ENCODE data around the gene MYH6.
"Not testable (repeated sequence)": the region's sequence is repeated elsewhere in the genome, so short reads cannot be mapped to it uniquely, and the experiment has no call there.

Gene MYH6

DNA sequence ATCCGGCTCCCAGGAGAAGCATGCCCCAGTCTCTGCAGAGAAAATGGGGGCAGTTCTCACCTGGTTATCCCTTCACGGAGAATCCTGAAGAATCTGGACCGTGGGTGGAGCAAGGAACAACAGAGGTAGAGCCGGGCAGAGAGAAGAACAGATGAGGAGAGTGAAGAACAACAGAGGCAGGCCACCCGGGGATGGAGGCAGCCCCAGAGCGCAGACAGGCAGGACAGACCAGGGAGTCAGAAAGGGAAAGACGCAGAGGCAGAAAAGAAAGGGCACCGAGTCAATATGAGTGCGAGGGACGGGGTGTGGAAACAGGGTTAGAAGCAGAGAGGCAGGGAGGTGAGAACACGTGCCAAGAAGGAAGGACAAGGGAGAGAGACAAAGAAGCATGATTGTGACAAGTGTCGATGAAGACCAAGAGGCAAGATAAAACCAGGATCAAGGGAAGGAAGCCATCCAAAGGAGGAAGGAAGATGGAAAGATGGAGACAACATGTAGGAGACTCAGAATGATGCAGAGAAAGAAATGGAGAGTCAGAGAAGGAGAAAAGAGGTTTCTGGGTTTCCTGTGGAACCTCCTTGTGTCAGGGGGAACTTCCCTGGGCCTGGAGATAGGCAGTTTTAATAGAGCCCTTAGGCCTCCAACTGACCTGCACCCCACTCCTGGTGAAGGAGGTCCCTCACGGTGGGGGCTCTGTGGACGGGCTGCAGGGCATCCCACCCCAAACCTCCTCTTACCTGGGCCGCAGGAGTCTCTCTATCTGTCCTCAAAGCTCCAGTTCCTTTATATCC lies at the start of gene MYH6:
Gene MYH6, minus strand, starts transcription at position 758 of the 791 bp plus-strand sequence. CDS start 1,050 bp downstream, outside the sequence.
- no peak for DNase-seq

DNA sequence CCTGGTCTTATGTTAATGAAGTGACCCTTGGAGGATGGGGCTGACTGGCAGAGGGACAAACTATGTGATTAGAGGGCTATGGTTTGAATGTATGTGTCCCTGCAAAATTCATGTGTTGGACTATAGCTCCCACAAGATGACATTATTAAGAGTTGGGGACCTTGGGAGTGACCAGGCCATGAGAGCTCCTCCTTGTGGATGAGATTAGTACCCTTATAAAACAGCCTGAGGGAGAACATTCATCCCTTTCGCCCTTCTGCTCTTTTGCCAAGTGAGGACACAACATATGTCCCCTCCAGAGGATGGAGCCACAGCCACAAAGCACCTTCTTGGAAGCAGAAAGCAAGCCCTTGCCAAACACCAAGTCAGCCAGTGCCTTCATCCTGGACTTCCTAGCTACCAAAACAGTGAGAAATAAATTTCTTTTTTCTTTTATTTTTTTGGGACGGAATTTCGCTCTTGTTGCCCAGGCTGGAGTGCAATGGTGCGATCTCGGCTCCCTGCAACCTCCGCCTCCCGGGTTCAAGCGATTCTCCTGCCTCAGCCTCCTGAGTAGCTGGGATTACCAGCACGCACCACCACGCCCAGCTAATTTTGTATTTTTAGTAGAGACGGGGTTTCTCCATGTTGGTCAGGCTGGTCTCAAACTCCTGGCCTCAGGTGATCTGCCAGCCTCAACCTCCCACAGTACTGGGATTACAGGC lies 49.0 kb upstream of the MYH6 start:
- DNase-seq: not testable (repeated sequence)

DNA sequence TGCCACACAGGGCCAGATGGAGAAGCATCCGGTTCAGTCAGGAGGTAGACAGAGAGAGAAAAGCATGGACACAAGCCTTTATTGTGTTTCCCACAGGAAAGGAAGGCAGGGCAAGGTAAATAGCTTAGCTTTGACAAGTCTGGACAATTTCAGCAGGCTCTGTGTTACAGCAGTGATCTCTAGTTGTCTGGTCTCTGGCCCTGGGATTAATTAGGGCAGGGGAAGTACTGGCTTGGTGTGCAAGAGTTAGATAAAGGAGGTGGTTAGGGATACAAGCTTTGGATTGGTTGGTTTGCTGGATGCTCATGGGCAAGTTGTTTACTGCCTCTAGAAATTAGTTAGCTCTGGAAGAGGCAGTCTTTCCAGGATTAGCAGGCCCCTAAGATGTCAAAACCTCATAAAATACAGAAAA lies 46.4 kb upstream of the MYH6 start:
- peak; percentile 42 for DNase-seq

DNA sequence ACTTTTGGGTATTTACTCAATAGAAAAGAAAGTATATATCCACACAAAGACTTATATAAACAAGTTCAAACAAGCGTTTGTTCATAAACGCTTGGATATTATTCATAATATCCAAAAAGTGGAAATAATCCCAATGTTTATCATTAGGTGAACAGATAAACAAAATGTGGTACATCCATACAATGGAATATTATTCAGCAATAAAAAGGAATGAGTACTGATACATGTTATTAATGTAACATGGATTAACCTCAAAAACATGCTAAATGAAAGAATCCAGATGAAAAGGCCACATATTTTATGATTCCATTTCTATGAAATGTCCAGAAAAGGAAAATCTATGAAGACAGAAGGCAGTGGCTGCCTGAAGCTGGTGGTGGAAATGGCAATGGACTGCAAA lies 44.2 kb upstream of the MYH6 start:
- no peak for DNase-seq

DNA sequence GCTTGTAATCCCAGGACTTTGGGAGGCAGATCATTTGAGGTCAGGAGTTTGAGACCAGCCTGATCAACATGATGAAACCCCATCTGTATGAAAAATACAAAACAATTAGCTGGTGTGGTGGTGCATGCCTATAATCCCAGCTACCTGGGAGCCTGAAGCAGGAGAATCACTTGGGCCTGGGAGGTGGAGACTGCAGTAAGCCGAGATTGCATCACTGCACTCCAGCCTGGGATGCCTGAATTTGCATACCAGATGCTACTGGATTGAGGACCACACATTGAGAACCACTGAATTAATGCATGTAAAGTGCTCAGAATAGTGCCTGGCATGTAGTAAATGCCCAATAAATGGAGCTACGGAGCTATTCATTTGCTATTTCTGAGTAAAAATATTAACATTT lies 42.3 kb upstream of the MYH6 start:
- DNase-seq: no peak

DNA sequence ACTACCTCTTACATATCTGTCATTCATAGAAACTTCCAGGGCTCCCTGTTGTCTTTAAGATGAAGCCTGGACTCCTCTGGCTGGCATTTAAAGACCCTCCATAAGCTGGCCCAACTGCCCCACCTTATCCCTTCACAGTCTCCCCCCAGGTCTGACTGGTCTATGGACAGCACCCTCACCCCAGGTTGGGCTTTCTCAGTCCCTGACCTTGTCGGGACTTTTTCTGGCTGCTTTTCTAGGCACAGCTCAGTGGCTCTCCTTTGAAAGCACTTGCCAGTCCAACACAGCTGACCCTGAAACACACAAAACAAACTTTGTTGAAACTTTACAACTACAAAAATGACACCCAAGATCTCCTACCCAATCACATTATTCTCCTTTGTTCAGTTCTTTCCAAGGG lies 41.2 kb upstream of the MYH6 start:
- DNase-seq: no peak

DNA sequence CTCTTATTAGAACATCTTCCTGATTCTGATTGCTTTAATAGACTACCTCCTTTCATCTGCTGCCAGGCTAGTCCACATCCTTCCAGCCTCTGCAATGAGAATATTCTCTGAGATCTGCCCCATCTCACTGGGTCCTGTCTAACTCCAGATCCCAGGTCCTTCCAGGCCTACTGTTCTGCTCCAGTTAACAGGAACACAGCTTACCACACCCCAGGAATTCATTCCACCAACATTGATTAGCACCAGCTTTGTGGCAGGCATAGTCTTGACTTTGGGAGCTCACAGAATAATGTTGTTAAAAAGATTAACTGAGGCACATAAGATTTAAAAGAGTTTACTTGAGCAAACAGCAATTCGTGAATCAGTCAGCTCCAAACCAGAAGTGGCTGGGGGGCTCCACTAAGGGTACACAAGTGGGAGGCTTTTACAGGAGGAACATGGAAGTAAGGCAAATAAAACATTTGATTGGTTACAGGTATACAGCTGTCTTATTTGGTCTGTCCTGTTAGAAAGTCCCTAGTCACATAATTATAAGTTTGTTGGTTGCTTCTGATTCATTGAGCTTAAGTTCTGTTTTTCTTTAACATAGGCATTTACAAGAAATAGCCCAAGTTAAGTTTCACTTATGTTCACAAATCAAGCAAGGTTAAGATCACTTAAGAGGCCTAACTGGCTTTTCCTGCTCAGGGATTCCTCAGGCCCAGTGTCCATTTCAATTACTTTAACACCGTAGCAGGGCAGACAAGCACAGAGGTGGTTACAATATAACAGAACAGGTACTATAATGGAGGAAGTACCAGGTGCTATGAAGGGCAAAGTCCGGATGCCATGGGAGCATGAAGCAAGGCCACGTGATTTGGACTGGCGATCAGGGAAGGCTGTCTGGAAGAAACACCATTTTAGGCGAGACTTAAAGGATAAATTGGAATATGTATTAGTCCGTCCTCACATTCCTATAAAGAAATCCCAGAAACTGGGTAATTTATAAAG lies 39.6 kb upstream of the MYH6 start:
- DNase-seq: no peak

DNA sequence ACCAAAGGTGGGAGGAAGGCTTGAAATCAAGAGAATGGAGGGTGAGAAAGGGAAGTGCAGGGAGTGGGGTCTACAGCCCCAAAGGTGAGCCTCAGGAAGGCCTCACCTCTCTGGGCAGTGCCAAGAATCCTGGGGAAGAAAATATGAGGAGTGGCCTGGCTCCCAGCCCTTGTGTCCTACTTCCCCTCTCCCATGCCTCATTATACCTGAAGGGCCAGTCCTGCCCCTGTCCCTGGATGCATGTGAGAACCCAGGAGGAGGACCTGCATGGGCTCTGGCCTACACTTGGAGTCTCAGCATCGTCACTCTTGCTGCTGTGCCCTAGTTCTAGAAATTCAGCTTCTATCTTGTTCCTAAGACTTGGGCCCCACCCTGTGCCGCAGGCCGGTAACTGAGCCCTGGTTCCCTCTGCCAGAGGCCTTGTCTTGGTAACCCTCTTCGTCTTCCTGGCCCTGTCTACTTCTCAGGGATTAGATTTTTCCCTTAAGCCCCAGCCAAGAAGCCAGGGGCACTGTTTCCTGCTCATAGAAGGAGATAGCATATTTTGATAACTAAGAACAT lies 38.3 kb upstream of the MYH6 start:
- no peak for DNase-seq

DNA sequence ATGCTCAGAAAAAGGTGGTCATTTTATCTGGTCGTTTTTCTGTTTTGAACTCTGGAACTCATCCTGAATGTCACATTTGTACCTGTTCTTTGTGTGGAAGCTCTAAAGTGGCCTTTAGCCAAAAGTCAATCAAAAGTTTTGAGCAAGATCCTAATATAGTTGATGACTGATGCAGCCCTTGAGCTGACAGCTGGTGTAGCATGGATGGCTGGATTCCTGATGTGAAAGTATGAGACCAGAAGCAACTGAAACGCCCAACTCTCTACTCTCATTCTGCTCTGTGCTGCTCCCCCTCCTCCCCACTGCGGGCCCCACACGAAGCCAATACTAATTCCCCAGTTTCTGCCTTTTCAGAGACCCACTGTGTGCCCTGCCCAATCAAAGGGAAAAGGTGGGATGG lies 37.7 kb upstream of the MYH6 start:
- DNase-seq: no peak

DNA sequence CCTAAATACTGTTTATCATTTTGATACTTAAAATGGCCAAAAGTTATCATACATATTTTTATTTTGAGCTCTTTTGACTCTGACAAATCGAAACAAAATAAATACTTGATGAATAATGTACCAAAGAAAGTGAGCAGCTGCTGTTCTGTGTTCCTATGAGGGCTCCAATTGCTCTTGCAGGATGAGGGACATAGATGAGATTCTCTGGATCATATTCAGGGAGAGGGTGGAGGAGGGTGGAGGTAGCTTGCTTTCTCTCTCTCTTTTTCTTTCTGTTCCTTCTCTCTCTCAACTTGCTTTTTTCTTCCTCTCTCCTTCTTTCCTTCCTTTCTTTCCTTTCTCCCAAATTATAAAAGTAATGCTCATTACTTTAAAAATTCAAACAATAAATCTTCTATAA lies 36.2 kb upstream of the MYH6 start:
- no peak for DNase-seq

DNA sequence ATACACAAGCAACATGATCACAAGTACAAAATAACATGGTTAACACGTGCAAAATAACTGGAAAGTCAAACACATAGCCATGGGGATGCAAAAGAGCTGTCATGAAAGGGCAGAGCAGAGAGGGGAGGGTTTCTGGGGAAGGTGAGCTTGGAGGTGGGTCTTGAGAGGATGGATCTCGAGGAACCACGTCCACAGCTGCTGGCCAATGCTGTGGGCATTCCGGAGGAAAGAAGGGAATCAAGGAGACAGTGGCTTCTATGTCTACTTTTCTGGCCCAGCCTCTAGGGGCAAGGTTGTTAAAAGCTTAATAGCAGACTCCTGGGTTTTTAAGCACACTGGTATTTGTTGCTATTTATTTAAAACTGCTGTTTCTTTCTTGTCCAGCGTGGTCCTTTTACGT lies 35.8 kb upstream of the MYH6 start:
- no peak for DNase-seq

DNA sequence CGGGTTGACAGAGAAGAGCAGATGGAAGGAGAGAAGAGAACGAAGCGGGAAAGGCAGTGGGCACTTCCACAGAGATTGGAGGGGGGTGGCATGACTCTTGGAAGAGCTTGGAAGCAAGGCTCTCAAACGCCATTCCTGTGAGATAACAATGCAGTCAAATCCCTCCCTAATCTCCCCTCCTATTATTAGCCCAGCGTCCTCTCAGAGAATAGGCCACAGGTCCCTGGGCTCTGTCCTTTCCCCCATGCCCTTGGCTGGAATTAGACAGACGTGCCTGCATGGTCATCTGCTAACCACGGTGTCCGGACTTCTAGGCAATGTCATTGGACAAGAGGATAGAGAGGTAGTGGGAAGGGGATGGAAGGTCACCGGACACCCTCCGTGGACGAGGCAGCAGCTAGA lies 35.3 kb upstream of the MYH6 start:
- DNase-seq: no peak

DNA sequence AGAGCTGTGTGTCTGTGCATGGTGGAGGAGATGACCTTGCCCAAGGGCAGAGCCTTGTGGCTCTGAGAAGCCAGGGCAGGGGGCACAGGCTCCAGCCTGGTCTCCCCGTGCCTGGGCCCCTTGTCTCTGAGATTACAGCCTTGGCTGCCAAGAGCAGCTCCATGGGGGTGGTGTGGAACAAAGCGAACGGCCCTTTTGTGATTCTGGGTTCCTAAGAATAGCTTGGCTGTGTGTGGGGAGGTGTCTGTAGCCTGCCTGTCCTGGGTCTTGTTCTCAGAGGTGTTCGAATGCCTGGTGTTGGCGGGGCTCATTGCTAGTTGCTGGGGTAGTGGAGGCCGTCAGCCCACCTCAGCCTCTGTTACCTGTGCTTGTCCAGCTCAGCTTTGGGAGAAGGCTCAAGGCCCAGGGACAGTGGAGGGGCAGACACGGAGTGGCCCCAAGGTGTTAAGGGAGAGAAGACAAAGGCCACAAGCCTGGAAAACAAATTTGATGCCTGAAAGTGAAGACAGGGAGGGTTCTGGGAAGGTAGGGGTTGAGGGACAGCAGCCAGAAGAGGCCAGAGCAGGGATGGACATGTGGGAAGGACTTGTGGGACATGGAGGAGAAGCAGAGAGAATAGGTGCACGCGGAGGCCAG lies 34.8 kb upstream of the MYH6 start:
- no peak for DNase-seq

DNA sequence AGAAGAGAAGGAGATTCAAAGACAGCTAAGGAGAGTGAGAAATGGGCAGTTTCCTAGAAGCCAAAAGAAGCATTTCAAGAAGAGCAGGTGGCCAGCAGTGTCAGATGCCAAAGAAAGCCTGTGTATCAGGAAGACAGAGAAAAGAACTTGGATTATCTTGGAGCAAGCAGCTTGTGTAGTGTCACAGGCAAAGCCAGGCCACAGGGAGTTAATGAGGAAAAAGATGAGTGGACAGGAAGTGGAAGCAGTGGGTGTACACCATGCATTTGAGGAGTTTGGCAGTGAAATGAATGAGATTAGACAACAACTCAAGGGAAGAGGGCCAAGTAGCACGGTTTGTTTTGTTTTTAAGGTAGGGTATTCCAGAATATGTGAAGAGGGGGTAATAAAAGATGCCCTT lies 33.0 kb upstream of the MYH6 start:
- DNase-seq: no peak

DNA sequence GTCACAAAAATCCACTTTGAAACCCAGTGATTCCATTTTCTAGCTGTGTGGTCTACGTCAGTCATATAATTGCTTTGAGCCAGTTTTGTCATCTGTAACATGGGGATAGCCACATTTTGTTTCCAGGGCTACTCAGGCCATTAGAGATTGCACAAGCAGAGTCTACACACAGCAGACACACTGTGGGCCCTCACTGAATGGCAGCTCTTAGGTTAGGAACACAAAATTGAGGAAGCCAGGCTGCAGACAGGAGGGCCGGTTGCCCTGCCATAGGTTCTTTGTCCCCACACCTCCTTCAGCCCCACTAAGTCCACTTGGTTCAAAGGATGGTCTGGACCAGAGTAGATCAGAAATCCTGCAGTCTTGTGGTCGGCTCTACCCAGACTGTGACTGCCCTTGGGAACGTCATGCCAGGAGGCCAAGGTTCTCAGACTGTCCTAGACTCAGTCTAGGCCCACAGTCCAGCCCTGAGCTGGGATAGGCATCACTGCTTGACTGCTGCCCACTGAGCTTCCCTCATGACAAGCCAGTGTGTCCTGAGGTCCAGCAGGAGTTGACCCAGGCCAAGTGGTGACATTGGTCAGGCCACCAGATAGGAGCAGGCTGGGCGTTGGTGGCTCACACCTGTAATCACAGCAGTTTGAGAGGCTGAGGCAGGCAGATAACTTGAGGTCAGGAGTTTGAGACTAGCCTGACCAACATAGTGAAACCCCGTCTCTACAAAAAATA lies 31.2 kb upstream of the MYH6 start:
- no peak for DNase-seq

DNA sequence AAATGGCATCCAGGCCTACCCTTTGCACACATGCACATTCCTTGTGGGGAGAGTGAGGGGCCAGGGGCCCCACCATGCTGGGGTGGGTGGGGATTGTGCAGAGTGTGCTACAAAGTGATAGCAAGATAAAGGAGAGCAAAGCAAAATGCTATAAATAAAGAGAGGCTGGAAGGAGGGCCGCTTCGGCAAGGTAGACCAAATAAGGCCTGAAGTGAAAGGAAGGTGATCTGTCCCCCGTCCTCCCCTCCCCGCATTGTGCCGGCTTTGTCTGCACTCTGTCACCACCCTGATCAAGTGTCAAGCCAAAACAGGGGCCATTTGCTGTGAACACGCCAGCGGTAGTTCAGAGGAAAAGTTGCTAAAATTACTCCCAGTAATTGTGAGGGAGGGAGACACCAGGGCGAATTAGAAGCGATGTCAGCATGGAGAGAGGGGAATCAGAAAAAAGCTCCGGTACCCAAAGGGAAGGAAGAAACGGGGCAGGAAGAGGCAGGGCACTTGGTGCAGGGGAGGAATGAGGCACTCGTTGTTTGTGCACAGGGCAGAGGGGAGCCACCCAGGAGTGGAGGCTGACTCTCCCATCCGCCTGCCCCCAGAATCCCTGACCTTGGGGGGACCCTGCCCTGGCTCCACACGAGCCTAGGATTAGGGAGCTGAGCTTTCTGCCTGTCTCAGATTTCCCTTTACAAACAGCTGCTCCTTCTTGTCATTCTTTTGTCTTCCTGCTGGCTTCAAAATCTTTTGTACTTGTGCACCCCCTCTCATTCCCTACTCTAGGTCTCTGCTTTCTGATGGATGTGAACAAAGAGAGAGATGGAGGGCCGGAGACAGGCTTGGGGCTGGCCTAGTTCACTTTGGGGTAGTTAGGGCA lies 30.3 kb upstream of the MYH6 start:
- no peak for DNase-seq

DNA sequence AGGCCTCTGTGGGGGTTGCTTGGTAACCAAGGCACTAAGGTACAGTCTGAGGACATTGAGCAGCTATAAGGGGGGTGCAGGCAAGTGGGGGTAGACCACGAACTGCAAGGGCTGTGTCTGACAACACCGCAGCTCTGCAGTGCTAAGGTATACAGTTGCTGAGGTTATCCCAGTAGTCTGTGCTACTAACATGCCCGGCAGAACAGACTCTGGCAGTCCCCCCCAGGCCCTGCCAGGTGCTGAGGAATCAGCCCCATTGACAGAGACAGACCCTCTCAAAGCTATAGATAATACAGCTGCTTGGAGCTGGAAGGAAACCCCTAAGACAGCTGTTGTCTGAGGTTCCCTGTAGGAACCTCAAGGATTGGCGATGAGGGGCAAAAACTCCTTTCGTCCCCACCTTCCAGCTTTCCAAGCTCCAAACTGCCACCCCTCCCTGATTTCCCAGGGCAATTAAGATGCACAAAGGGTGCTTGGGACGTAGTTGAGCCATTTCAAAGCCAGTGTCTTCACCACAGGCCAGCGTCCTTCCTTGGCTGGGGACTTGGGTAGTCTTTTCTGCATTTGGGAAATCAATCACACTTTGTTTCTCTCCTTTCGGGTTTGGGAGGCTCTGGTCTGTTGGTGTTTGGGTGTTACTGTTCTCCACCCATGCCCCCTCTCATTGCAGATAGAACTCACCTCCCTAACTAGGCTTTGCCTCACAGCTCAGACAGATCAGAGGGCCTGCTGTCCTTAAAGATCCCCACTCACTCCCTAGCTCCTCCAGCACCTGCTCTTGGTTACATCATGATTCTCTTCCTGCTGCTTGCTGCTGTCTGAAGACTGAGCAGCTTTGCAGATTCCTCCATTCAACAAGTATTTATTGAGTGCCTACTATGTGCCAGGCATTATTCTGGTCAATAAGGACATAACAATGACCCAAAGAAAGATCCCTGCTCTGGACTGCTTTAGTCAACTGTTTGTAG lies 29.3 kb upstream of the MYH6 start:
- no peak for DNase-seq

DNA sequence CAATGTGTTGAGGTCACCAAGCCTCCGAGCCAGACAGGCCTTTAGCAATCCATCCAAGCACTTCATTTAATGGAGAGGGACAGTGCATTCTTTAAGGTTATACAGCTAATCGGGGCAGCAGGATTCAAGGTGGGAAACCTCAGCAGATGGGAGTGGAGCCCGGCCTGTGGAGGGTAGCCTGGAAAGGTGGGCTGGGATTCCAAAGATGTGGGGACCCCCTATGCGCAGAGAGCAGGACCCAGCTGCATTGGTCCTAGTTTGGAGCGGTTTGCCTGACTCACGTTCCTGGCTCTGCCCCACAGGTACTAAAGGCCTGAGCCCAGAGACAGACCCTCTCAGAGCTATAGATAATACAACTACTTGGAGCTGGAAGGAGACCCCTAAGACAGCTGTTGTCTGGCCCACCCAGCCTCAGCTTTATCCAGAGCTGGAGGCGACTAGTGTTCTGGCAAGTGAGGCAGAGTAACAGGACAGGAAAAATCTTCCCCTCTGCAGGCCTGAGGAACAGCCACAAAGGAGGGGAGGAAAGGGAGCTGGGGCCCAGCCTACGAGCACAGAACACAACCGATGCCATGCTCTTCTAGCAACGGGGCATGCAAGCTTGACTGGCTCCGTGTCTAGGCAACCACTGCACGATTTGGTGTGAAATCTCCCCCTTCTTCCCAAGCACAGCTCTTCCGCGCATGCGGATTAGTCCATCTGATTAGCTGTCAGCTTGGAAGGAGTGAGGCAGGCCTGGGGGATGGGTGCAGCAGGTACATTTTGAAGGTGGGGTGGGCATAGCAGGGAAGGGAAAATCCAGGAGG lies 28.5 kb upstream of the MYH6 start:
- DNase-seq: no peak
